GM12891 (cell line): ENCODE measurements around the gene C16orf46.

Experiments used
- DNase-seq: peaks from one replicate; pipeline ENCODE4 v3.0.0; 2011; ENCODE audit warnings: low spot score; ENCODE audit not compliant: insufficient read length
- FAIRE-seq: peaks from 2 replicates; lab custom pipeline; 2011; peaks lifted over from hg19 to GRCh38; lab: Jason Lieb, UNC
- PAX5 ChIP-seq: IDR thresholded peaks from 2 replicates; pipeline ENCODE4 v1.6.1; 2011; ENCODE audit warnings: low read length, moderate library complexity, mild to moderate bottlenecking; ENCODE audit not compliant: insufficient read depth, severe bottlenecking
- POLR2A ChIP-seq: IDR thresholded peaks from 2 replicates; pipeline ENCODE4 v1.6.1; 2011; ENCODE audit warnings: low read depth, low read length, control low read depth
- POLR2AphosphoS5 ChIP-seq: IDR thresholded peaks from 2 replicates; pipeline ENCODE4 v1.6.1; 2011; ENCODE audit warnings: low read depth, low read length, control low read depth
- POU2F2 ChIP-seq: IDR thresholded peaks from 2 replicates; pipeline ENCODE4 v1.6.1; 2011; ENCODE audit warnings: low read depth, mild to moderate bottlenecking, control low read depth, low read length, moderate library complexity
- SPI1 ChIP-seq: IDR thresholded peaks from 2 replicates; pipeline ENCODE4 v1.6.1; 2011; ENCODE audit warnings: low read depth, low read length, control low read depth
- TAF1 ChIP-seq: IDR thresholded peaks from 2 replicates; pipeline ENCODE4 v1.6.1; 2011; ENCODE audit warnings: low read depth, low read length, control low read depth

Gene C16orf46

GRCh38 chr16:81081014-81081413 lies 4.0 kb upstream of the C16orf46 start:
- DNase-seq = no peak
- no peak for TF ChIP-seq SPI1
- TF ChIP-seq POLR2AphosphoS5 = no peak
- TF ChIP-seq POU2F2 = no peak
- no peak for TF ChIP-seq PAX5
- no peak for TF ChIP-seq TAF1
- no peak for TF ChIP-seq POLR2A
- FAIRE-seq = no peak

- no peak for FAIRE-seq
- DNase-seq = no peak
Observed at GRCh38 chr16:81080233-81080632, 3.2 kb upstream of the C16orf46 start.

DNA sequence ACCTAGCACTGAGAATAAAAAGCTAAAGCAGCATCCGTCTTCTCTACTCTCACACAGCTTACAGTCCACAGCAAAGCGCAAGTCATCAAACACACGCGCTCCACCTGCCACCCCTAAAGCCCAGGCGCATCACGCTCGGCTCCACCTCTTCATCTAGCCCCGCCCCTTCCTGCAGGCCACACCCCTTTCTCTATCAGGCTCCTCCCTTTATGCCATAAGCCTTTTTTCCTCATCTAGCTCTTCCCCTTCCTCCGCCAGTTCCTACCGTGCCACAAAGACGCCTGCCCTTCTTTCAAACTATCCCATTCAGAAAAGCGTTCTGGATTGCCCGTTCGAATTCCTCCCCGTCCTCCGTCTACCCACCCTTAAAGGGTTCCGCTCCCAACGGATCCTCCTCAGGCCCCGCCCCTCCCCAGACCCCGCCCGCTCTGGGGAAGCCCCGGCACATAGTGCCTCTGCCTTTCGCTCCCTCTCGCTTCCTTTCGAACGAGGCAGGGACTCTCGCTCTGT lies 417 bp downstream of the C16orf46 start:
- DNase-seq = peak; percentile 55
- TF ChIP-seq TAF1 (no peak), SPI1 (0 out of 2 replicates have a peak, but pooled peaks have one; percentile 10)
- no peak for FAIRE-seq

More at GRCh38 chr16:81080233-81080632, 3.2 kb upstream of the C16orf46 start:
- no peak for TF ChIP-seq POU2F2
- TF ChIP-seq TAF1 = no peak
- TF ChIP-seq SPI1 = no peak
- TF ChIP-seq PAX5 = no peak
- TF ChIP-seq POLR2AphosphoS5 = no peak
- no peak for TF ChIP-seq POLR2A

DNA sequence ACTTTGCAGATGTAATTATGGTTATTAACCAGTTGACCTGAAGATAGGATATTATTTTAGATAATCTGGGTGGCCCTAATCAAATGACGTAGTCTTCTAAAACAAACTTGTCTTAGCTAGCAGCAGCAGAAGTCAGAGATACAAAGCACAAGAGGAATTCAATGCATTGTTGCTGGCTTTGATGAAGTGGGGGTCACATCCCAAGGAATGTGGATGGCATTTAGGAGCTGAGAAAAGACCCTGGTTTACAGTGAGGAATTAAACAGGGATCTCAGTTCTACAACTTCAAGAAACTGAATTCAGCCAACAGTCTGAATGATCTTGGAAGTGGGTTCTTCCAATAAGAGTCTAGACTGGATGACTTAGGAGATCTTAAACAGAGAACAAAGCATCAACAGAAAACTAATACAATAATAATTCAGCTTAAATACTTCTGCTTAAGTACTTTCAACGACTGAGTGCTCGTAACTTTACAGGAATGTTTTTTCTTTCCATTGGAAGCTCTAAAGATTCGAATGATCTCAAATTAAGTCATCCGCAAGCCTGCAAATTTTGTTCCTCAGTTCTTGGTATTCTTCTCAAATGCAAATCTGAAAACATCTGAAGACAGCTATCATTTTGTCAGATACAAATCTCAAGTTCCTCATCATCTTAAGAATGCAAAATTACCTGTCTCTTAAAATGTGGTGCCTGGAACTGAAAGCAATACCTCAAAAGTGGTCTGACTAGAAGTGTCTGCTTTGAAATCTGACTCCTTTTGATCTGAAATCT lies 3.3 kb downstream of the C16orf46 start:
- DNase-seq (no peak), FAIRE-seq (no peak)
- TF ChIP-seq POLR2AphosphoS5 (no peak), SPI1 (no peak), TAF1 (no peak), PAX5 (no peak), POU2F2 (no peak)

DNA sequence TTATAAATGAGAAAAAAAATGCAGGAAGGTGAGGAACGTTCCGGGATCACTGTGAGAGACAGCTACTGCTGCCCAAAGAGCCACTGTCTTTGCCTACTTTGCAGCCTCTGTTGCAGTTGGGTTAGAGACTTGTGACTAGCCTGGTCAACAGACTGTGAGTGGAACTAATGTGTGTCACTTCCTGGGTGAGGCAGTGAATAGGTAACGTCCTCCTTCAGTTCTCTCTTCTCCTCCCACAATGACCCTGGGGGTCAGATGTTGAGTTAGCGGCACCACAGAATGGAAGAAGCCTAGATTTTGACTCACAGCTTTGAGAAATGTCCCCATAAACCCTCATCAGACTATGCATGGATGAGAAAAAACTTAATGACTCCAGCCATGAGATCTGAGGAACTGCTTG lies 5.2 kb downstream of the C16orf46 start:
- no peak for DNase-seq
- FAIRE-seq = peak; percentile 56

GRCh38 chr16:81070979-81071378 lies 6.1 kb downstream of the C16orf46 start:
- FAIRE-seq = no peak
- TF ChIP-seq POLR2AphosphoS5 (no peak), POLR2A (no peak)
- DNase-seq = no peak

More for the DNA sequence above, 5.2 kb downstream of the C16orf46 start:
- TF ChIP-seq TAF1 (no peak), POU2F2 (no peak), PAX5 (no peak), SPI1 (no peak), POLR2AphosphoS5 (no peak), POLR2A (no peak)

DNA sequence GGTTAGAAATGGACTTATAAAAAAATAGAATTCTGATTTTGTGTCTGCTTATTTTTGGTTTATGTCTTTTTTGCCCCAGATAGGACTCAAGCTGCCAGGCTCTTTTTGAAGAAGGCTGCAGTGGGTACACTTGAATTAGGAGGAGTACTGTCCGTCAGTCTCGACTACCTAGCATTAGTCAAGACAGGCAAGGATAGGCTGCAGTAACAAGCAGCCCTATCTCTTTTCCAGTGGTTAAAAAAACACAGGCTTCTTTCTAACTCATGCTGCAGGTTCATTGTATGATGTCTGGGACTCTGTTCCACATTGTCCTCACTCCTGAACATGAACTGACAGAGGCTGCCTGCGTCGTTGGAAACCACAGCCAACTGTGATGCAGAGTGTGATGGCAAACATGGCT lies 8.0 kb downstream of the C16orf46 start:
- FAIRE-seq (no peak), DNase-seq (no peak)
- TF ChIP-seq POLR2AphosphoS5 (no peak), PAX5 (no peak), POLR2A (no peak), TAF1 (no peak), POU2F2 (no peak), SPI1 (no peak)

GRCh38 chr16:81067166-81067565 lies 9.9 kb downstream of the C16orf46 start:
- FAIRE-seq (no peak), DNase-seq (no peak)
- TF ChIP-seq SPI1 (no peak), POU2F2 (no peak), PAX5 (no peak), POLR2A (no peak), POLR2AphosphoS5 (no peak), TAF1 (no peak)

- no peak for DNase-seq
- TF ChIP-seq SPI1 (no peak), POU2F2 (no peak), TAF1 (no peak), POLR2A (no peak), POLR2AphosphoS5 (no peak), PAX5 (no peak)
- FAIRE-seq = no peak
Observed at GRCh38 chr16:81066681-81067080, 10.4 kb downstream of the C16orf46 start.

DNA sequence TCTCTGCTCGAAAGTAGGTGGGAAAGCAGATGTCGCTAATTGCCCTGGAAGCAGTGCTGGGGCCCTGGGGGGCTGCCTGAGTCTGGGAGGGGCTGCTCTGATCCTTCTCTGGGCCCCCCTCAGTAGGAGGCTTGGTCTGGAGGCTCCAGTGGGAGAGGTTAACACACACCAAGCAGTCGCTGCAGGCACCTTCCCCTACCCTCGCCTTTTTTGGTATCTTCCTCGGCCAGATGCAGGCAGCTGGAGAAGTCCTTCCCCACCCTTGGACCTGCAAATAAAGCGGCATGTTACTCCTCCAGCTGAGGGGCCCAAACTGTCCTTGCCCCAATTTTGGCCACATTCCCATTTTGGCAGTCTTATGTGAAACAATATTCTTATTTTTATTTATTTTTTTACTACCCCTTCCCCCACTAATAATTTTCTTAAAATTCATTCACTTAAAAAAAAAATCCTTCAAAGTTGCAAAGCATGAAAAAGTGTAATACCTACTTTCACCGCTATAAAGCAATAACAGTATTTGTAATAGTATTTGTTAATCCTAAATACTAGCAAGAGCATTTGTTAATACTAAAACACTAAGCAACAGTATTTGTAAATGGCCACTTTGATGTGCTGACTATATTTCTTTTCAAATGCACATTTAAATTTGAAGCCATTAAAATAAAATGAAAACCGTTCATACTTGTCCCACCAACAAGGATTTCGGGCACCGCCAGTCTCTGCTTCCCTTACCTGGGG lies 15.0 kb downstream of the C16orf46 start:
- FAIRE-seq (no peak), DNase-seq (no peak)
- TF ChIP-seq SPI1 (no peak), POLR2A (no peak), POU2F2 (no peak), TAF1 (no peak), POLR2AphosphoS5 (no peak), PAX5 (no peak)
